ENCODE data around the gene CRYL1.

The CRYL1 gene

GRCh38 chr13:20398459-20398858 is 127.2 kb downstream of the CRYL1 start:
- no peak overlapping the region for H3K4me3 ChIP-seq (ENCODE audit: low read length)
- no peak overlapping the region for H3K4me2 ChIP-seq (ENCODE audit: low read length)
- TF ChIP-seq CTCF (IDR thresholded peaks at IDR 0.05; ENCODE audit: low read depth, low read length, poor library complexity, severe bottlenecking) (no peak), EZH2phosphoT487 (IDR thresholded peaks at IDR 0.05; ENCODE audit: borderline replicate concordance, low read length) (no peak)
- H3K27ac ChIP-seq (ENCODE audit: low read depth, low read length) = no peak overlapping the region
- H3K27me3 ChIP-seq (ENCODE audit: control insufficient read depth, low read length) = no peaks in the 10 kb centered on the region
- H3K9me2 ChIP-seq (replicated peaks; ENCODE audit: control insufficient read depth, low read length) = no peaks in the 10 kb centered on the region
- H3K79me2 ChIP-seq (ENCODE audit: control insufficient read depth, low read length) = no peaks in the 10 kb centered on the region
- H3F3A ChIP-seq (ENCODE audit: control insufficient read depth, insufficient read depth) = 0 out of 2 replicates have a peak, but pooled peaks cover under 1% of the 10 kb centered on the region
- peaks cover 13% of the 10 kb centered on the region; the same call in 1 of the 2 replicates for H3K9me3 ChIP-seq (ENCODE audit: control insufficient read depth, insufficient read depth, low read length)
- no peaks in the 10 kb centered on the region for H3K4me1 ChIP-seq (ENCODE audit: control insufficient read depth, low read length)
- no peaks in the 10 kb centered on the region for H4K20me1 ChIP-seq (ENCODE audit: control insufficient read depth, insufficient read depth, low read depth, low read length)
- no peaks in the 10 kb centered on the region for H3K36me3 ChIP-seq (ENCODE audit: control insufficient read depth, low read length)

GRCh38 chr13:20397896-20398295 is 127.8 kb downstream of the CRYL1 start:
- Histone ChIP-seq H3K27me3 (ENCODE audit: control insufficient read depth, low read length) (no peaks in the 10 kb centered on the region), H3K4me1 (ENCODE audit: control insufficient read depth, low read length) (no peaks in the 10 kb centered on the region), H3K79me2 (ENCODE audit: control insufficient read depth, low read length) (no peaks in the 10 kb centered on the region), H3K9me2 (replicated peaks; ENCODE audit: control insufficient read depth, low read length) (no peaks in the 10 kb centered on the region), H3K4me2 (ENCODE audit: low read length) (no peak overlapping the region), H3F3A (ENCODE audit: control insufficient read depth, insufficient read depth) (0 out of 2 replicates have a peak, but pooled peaks cover 2% of the 10 kb centered on the region), H3K9me3 (ENCODE audit: control insufficient read depth, insufficient read depth, low read length) (peaks cover 18% of the 10 kb centered on the region; the same call in 1 of the 2 replicates), H3K27ac (ENCODE audit: low read depth, low read length) (no peak overlapping the region), H4K20me1 (ENCODE audit: control insufficient read depth, insufficient read depth, low read depth, low read length) (no peaks in the 10 kb centered on the region), H3K36me3 (ENCODE audit: control insufficient read depth, low read length) (no peaks in the 10 kb centered on the region), H3K4me3 (ENCODE audit: low read length) (no peak overlapping the region)
- TF ChIP-seq CTCF (IDR thresholded peaks at IDR 0.05; ENCODE audit: low read depth, low read length, poor library complexity, severe bottlenecking) (no peak), EZH2phosphoT487 (IDR thresholded peaks at IDR 0.05; ENCODE audit: borderline replicate concordance, low read length) (no peak)

- Histone ChIP-seq H3K4me2 (ENCODE audit: low read length) (no peak overlapping the region), H3K9me3 (ENCODE audit: control insufficient read depth, insufficient read depth, low read length) (peaks cover 26% of the 10 kb centered on the region), H3K36me3 (ENCODE audit: control insufficient read depth, low read length) (no peaks in the 10 kb centered on the region), H4K20me1 (ENCODE audit: control insufficient read depth, insufficient read depth, low read depth, low read length) (no peaks in the 10 kb centered on the region), H3K4me1 (ENCODE audit: control insufficient read depth, low read length) (no peaks in the 10 kb centered on the region), H3K27ac (ENCODE audit: low read depth, low read length) (no peak overlapping the region), H3F3A (ENCODE audit: control insufficient read depth, insufficient read depth) (0 out of 2 replicates have a peak, but pooled peaks cover 2% of the 10 kb centered on the region), H3K9me2 (replicated peaks; ENCODE audit: control insufficient read depth, low read length) (no peaks in the 10 kb centered on the region), H3K27me3 (ENCODE audit: control insufficient read depth, low read length) (no peaks in the 10 kb centered on the region), H3K4me3 (ENCODE audit: low read length) (no peak overlapping the region), H3K79me2 (ENCODE audit: control insufficient read depth, low read length) (no peaks in the 10 kb centered on the region)
- no peak for TF ChIP-seq EZH2phosphoT487 (IDR thresholded peaks at IDR 0.05; ENCODE audit: borderline replicate concordance, low read length)
- no peak for TF ChIP-seq CTCF (IDR thresholded peaks at IDR 0.05; ENCODE audit: low read depth, low read length, poor library complexity, severe bottlenecking)
Measured at GRCh38 chr13:20395061-20395916, 130.4 kb downstream of the CRYL1 start.
